Tibial nerve (tissue), 4 donors: Measurements from ENCODE around the gene FCHSD2.
"Not testable (repeated sequence)": the region's sequence is repeated elsewhere in the genome, so short reads cannot be mapped to it uniquely, and the experiment has no call there.

Experiments
- CTCF ChIP-seq, 5 experiments: fragments of 200-600 bp in 3 of 5; fragments of 450-650 bp in 2 of 5; sonication (generic) in 3 of 5; IDR thresholded peaks; one replicate each; pipeline ENCODE4 v1.5.1; 2016 to 2019; ENCODE audit warnings: antibody characterized with exemption in 5 of 5, mild to moderate bottlenecking in 3 of 5, moderate library complexity in 2 of 5
- EP300 ChIP-seq, 2 donors: sonication (generic); formaldehyde crosslinking; IDR thresholded peaks; one replicate each; pipeline ENCODE4 v1.6.1; 2017; ENCODE audit warnings: antibody characterized with exemption in 2 of 2, mild to moderate bottlenecking in 1 of 2

- TF ChIP-seq CTCF, EP300 (IDR thresholded peaks at IDR 0.05): not testable (repeated sequence)
Observed at GRCh38 chr11:72977782-72978181, 164.3 kb downstream of the FCHSD2 start.
